ENCODE data around the gene ZIC2. TPM values are rescaled to one million over a fixed set of nuclear protein-coding genes. Genes with fewer than 3 reads are reported as not detected.

The ZIC2 gene
- total and polyA plus RNA-seq, 2 donors (not counting 1 experiment from before 2014, with no cell fraction given) = not detected

GRCh38 chr13:99991013-99991827 lies 9.6 kb downstream of the ZIC2 start:
- H3K9me3 ChIP-seq (ENCODE audit: control insufficient read depth, insufficient read depth, low read depth, low read length) = no peaks in the 10 kb centered on the region
- H3K4me3 ChIP-seq (replicated peaks in 1 of 4; ENCODE audit: control extremely low read depth in 1 of 4, insufficient read depth in 1 of 4, low read depth in 3 of 4, low read length in 4 of 4) = no peak overlapping the region
- H3K27ac ChIP-seq (ENCODE audit: insufficient read depth, low read length) = no peak overlapping the region
- no peaks in the 10 kb centered on the region for H3K36me3 ChIP-seq (ENCODE audit: control insufficient read depth, insufficient read depth, low read length)
- peaks cover 2% of the 10 kb centered on the region for H4K20me1 ChIP-seq (ENCODE audit: control insufficient read depth, extremely low read depth, insufficient read depth, low read length)
- no peak overlapping the region for H3K4me2 ChIP-seq (ENCODE audit: extremely low read depth, insufficient read depth, low read length)
- no peaks in the 10 kb centered on the region for H3K79me2 ChIP-seq (ENCODE audit: control insufficient read depth, insufficient read depth, low read length)
- H3K4me1 ChIP-seq (ENCODE audit: control insufficient read depth, extremely low read depth, insufficient read depth, low read length) = no peaks in the 10 kb centered on the region
- no peak overlapping the region for H2AFZ ChIP-seq (ENCODE audit: low read length)
- no peak for DNase-seq (ENCODE audit: low read depth in 2 of 2)
- H3K27me3 ChIP-seq (ENCODE audit: control insufficient read depth, insufficient read depth, low read length) = peaks cover 87% of the 10 kb centered on the region
- TF ChIP-seq EZH2 (IDR thresholded peaks at IDR 0.05; ENCODE audit: low read length, missing control alignments) (peak; percentile 2), CTCF (conservative IDR thresholded peaks at IDR 0.05 in 1 of 2, IDR thresholded peaks at IDR 0.05 in 1 of 2; ENCODE audit: low read depth in 1 of 2, low read length in 2 of 2) (no peak)
- no peak overlapping the region for H3K9ac ChIP-seq (ENCODE audit: insufficient read depth, low read length)

DNA sequence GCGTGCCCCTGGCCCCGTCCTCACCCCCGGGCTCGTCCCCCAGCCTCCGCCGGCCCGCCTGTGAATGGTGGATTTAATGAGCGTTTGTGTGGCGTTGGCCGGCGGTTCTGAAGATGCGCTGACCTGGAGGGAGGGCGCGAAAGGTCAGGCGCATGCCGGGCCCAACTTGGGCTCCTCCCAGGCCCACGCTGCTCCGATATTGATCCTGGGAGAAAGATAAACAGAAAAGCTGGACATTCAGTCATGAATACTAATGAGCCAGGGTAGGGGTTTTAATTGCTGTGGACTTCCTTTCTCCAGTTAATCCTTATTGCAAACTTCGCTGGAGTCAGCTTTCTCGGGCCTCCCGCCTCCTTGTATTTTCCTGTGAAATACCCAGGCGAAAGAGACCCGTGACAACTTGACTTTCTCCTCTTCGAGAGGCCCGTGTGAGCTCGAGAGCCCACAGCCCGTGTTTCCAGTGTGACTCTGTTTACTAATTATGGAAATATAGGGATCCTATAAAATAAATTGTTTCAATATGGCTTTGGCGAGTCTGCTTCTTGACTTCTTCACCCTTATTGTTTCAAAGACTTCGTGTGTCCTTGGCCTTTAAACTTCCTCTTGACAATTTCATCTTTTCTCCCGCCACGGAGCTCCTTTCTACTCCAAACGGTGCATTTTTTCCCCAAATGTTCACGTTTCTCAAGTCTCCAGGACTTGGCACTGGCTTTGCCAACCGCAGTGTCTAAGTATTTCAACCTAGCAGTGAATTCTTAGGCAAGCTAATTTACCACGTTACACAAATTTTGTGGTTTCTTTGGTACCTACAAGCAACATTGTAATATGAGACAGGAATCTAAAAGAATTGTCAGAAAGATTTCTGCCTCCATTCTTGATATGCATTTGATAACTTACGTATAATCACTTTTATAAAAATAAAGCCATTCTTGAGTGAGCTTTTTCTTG lies 10.5 kb downstream of the ZIC2 start:
- H4K20me1 ChIP-seq (ENCODE audit: control insufficient read depth, extremely low read depth, insufficient read depth, low read length) = peaks cover 2% of the 10 kb centered on the region
- no peak for DNase-seq (ENCODE audit: low read depth in 2 of 2)
- no peak overlapping the region for H3K4me3 ChIP-seq (replicated peaks in 1 of 4; ENCODE audit: control extremely low read depth in 1 of 4, insufficient read depth in 1 of 4, low read depth in 3 of 4, low read length in 4 of 4)
- no peaks in the 10 kb centered on the region for H3K36me3 ChIP-seq (ENCODE audit: control insufficient read depth, insufficient read depth, low read length)
- TF ChIP-seq CTCF (conservative IDR thresholded peaks at IDR 0.05 in 1 of 2, IDR thresholded peaks at IDR 0.05 in 1 of 2; ENCODE audit: low read depth in 1 of 2, low read length in 2 of 2) (no peak), EZH2 (IDR thresholded peaks at IDR 0.05; ENCODE audit: low read length, missing control alignments) (no peak)
- no peaks in the 10 kb centered on the region for H3K79me2 ChIP-seq (ENCODE audit: control insufficient read depth, insufficient read depth, low read length)
- H3K9ac ChIP-seq (ENCODE audit: insufficient read depth, low read length) = no peak overlapping the region
- H3K9me3 ChIP-seq (ENCODE audit: control insufficient read depth, insufficient read depth, low read depth, low read length) = no peaks in the 10 kb centered on the region
- H3K4me1 ChIP-seq (ENCODE audit: control insufficient read depth, extremely low read depth, insufficient read depth, low read length) = no peaks in the 10 kb centered on the region
- H3K27me3 ChIP-seq (ENCODE audit: control insufficient read depth, insufficient read depth, low read length) = peaks cover 87% of the 10 kb centered on the region
- H2AFZ ChIP-seq (ENCODE audit: low read length) = no peak overlapping the region
- H3K4me2 ChIP-seq (ENCODE audit: extremely low read depth, insufficient read depth, low read length) = no peak overlapping the region
- no peak overlapping the region for H3K27ac ChIP-seq (ENCODE audit: insufficient read depth, low read length)

- no peak overlapping the region for H3K4me2 ChIP-seq (ENCODE audit: extremely low read depth, insufficient read depth, low read length)
- H3K36me3 ChIP-seq (ENCODE audit: control insufficient read depth, insufficient read depth, low read length) = no peaks in the 10 kb centered on the region
- no peaks in the 10 kb centered on the region for H3K79me2 ChIP-seq (ENCODE audit: control insufficient read depth, insufficient read depth, low read length)
- peak in 1 of 2 donors; percentile 48 for DNase-seq (ENCODE audit: low read depth in 2 of 2)
- H3K9me3 ChIP-seq (ENCODE audit: control insufficient read depth, insufficient read depth, low read depth, low read length) = no peaks in the 10 kb centered on the region
- H3K27ac ChIP-seq (ENCODE audit: insufficient read depth, low read length) = no peak overlapping the region
- no peaks in the 10 kb centered on the region for H3K4me1 ChIP-seq (ENCODE audit: control insufficient read depth, extremely low read depth, insufficient read depth, low read length)
- H3K4me3 ChIP-seq (replicated peaks in 1 of 4; ENCODE audit: control extremely low read depth in 1 of 4, insufficient read depth in 1 of 4, low read depth in 3 of 4, low read length in 4 of 4) = no peak overlapping the region
- TF ChIP-seq EZH2 (IDR thresholded peaks at IDR 0.05; ENCODE audit: low read length, missing control alignments) (no peak), CTCF (conservative IDR thresholded peaks at IDR 0.05 in 1 of 2, IDR thresholded peaks at IDR 0.05 in 1 of 2; ENCODE audit: low read depth in 1 of 2, low read length in 2 of 2) (no peak)
- no peak overlapping the region for H2AFZ ChIP-seq (ENCODE audit: low read length)
- H4K20me1 ChIP-seq (ENCODE audit: control insufficient read depth, extremely low read depth, insufficient read depth, low read length) = peaks cover 2% of the 10 kb centered on the region
- peaks cover 86% of the 10 kb centered on the region for H3K27me3 ChIP-seq (ENCODE audit: control insufficient read depth, insufficient read depth, low read length)
- no peak overlapping the region for H3K9ac ChIP-seq (ENCODE audit: insufficient read depth, low read length)
Measured at GRCh38 chr13:99992949-99993351, 11.4 kb downstream of the ZIC2 start.

Measured in fibroblast of lung (primary cell).